HCT116 (cell line): Measurements from ENCODE around the gene RASSF7. TPM values are rescaled to one million over a fixed set of nuclear protein-coding genes. Genes with fewer than 3 reads are reported as not detected.

Experiments
- ATAC-seq: fragments of 200-7000 bp; cut with Tn5 transposase; 2 replicates; pipeline ENCODE4 v1.9.1; 2020; ENCODE audit warnings: mild to moderate bottlenecking, moderate library complexity
- BruUV-seq: library from RNA; stranded (reverse); fragments of 400-500 nt; replicated peaks from 2 replicates; lab custom pipeline; 2021; lab: Mats Ljungman, UMichigan
- CTCF ChIA-PET: fragments of 300-600 bp; sonication (Branson Sonifier 250); formaldehyde crosslinking; loops from one replicate; lab custom pipeline; 2021; ENCODE audit warnings: antibody characterized with exemption; lab: Charles Lee
- POLR2A ChIA-PET: fragments of 300-600, 350-600 bp; sonication (Branson Sonifier 250); formaldehyde crosslinking; loops from one replicate; lab custom pipeline; 2021; ENCODE audit warnings: antibody characterized with exemption; lab: Charles Lee
- RAD21 ChIA-PET, 2 experiments: fragments of 300-600 bp; sonication (Branson Sonifier 250); formaldehyde crosslinking; loops; one replicate each; lab custom pipeline; 2023; ENCODE audit warnings: low total read pairs in 2 of 2; ENCODE audit not compliant: uncharacterized antibody in 2 of 2, unreplicated experiment in 2 of 2, low non-redundant PET in 1 of 2; lab: Charles Lee
- DNase-seq: peaks from one replicate; pipeline ENCODE4 v3.0.0-alpha.2; 2010; ENCODE audit warnings: low read depth, low spot score
- H2AFZ ChIP-seq: fragments of 200-600 bp; shearing (Covaris generic), sonication (generic); 2 replicates; pipeline ENCODE4 v1.6.1; 2017; ENCODE audit warnings: low read depth, mixed run types, mixed read lengths, antibody characterized with exemption, low read length; ENCODE audit not compliant: poor library complexity, severe bottlenecking
- H3K27ac ChIP-seq: 2 replicates; pipeline ENCODE4 v1.5.1; 2012; ENCODE audit warnings: low read depth, low read length
- H3K27me3 ChIP-seq: fragments of 200-600 bp; sonication (generic); 2 replicates; pipeline ENCODE4 v1.6.1; 2016; ENCODE audit warnings: mixed run types, low read length, mixed read lengths; ENCODE audit not compliant: insufficient read depth
- H3K36me3 ChIP-seq, 2 experiments: fragments of 200-500 bp in 1 of 2; fragments of 200-600 bp in 1 of 2; sonication (Bioruptor generic) in 1 of 2; sonication (generic) in 1 of 2; 2 replicates each; pipeline versions ENCODE4 v1.5.1 to v1.6.1; 2014 to 2016; ENCODE audit warnings: low read length in 2 of 2, inconsistent platforms in 1 of 2, mixed read lengths in 1 of 2, mixed run types in 1 of 2; ENCODE audit not compliant: insufficient read depth in 2 of 2, control insufficient read depth in 1 of 2
- H3K4me1 ChIP-seq, 2 experiments: fragments of 200-600 bp in 1 of 2; sonication (generic) in 1 of 2; 2 replicates each; pipeline versions ENCODE4 v1.5.1 to v1.6.1; 2012 to 2017; ENCODE audit warnings: low read length in 2 of 2, inconsistent platforms in 1 of 2, mild to moderate bottlenecking in 1 of 2, mixed read lengths in 1 of 2, mixed run types in 1 of 2, moderate library complexity in 1 of 2; ENCODE audit not compliant: insufficient read depth in 2 of 2, control insufficient read depth in 1 of 2
- H3K4me2 ChIP-seq: fragments of 200-600 bp; sonication (generic); 2 replicates; pipeline ENCODE4 v1.6.1; 2017; ENCODE audit warnings: mixed run types, low read length, mixed read lengths
- H3K4me3 ChIP-seq, 2 experiments: fragments of 200-600 bp in 1 of 2; sonication (generic) in 1 of 2; replicated peaks in 1 of 2; 2 replicates each; pipeline ENCODE4 v1.5.1; 2011 to 2016; ENCODE audit warnings: low read length in 2 of 2, control low read depth in 1 of 2, low read depth in 1 of 2, mild to moderate bottlenecking in 1 of 2, mixed read lengths in 1 of 2, mixed run types in 1 of 2
- H3K79me2 ChIP-seq: fragments of 200-600 bp; sonication (generic); 2 replicates; pipeline ENCODE4 v1.6.1; 2017; ENCODE audit warnings: mild to moderate bottlenecking, mixed run types, low read length, moderate library complexity, mixed read lengths; ENCODE audit not compliant: insufficient read depth
- H3K9ac ChIP-seq: fragments of 200-600 bp; sonication (generic); 2 replicates; pipeline ENCODE4 v1.6.1; 2016; ENCODE audit warnings: low read length, mixed read lengths
- H3K9me2 ChIP-seq: fragments of 200-600 bp; sonication (generic), shearing (Covaris generic); 2 replicates; pipeline ENCODE4 v1.6.1; 2017; ENCODE audit warnings: mixed run types, mild to moderate bottlenecking, moderate library complexity; ENCODE audit not compliant: insufficient read depth
- H3K9me3 ChIP-seq, 2 experiments: fragments of 200-500 bp in 1 of 2; fragments of 200-600 bp in 1 of 2; sonication (Bioruptor generic) in 1 of 2; sonication (generic) in 1 of 2; 2 replicates each; pipeline ENCODE4 v1.6.1; 2014 to 2017; ENCODE audit warnings: low read length in 2 of 2, mixed read lengths in 2 of 2, inconsistent platforms in 1 of 2, low read depth in 1 of 2, mild to moderate bottlenecking in 1 of 2, mixed run types in 1 of 2, moderate library complexity in 1 of 2; ENCODE audit not compliant: control insufficient read depth in 1 of 2, insufficient read depth in 1 of 2
- H4K20me1 ChIP-seq: fragments of 200-600 bp; sonication (generic), shearing (Covaris generic); 2 replicates; pipeline ENCODE4 v1.6.1; 2017; ENCODE audit warnings: mixed run types, mild to moderate bottlenecking, moderate library complexity; ENCODE audit not compliant: insufficient read depth
- CBX3 ChIP-seq: IDR thresholded peaks from 2 replicates; pipeline ENCODE4 v1.6.1; 2012; ENCODE audit warnings: low read depth
- EGR1 ChIP-seq: IDR thresholded peaks from 2 replicates; pipeline ENCODE4 v1.6.1; 2012; ENCODE audit warnings: low read depth
- ELF1 ChIP-seq: IDR thresholded peaks from 2 replicates; pipeline ENCODE4 v1.6.1; 2012; ENCODE audit warnings: low read depth, borderline replicate concordance
- EZH2 ChIP-seq: fragments of 200-600 bp; sonication (generic); IDR thresholded peaks from 2 replicates; pipeline ENCODE4 v1.6.1; 2017; ENCODE audit warnings: antibody characterized with exemption, mixed run types
- EZH2phosphoT487 ChIP-seq: fragments of 200-600 bp; IDR thresholded peaks from 2 replicates; pipeline ENCODE4 v1.6.1; 2018; ENCODE audit warnings: antibody characterized with exemption, borderline replicate concordance
- JUND ChIP-seq: IDR thresholded peaks from 2 replicates; pipeline ENCODE4 v1.6.1; 2012
- POLR2A ChIP-seq: IDR thresholded peaks from 2 replicates; pipeline ENCODE4 v1.7.0; 2011; ENCODE audit warnings: borderline replicate concordance; ENCODE audit not compliant: insufficient read depth, insufficient read length; ENCODE audit errors: extremely low read depth
- POLR2AphosphoS5 ChIP-seq: IDR thresholded peaks from 2 replicates; pipeline ENCODE4 v1.6.1; 2011; ENCODE audit warnings: mild to moderate bottlenecking, low read depth, low read length, moderate library complexity
- SIN3A ChIP-seq: IDR thresholded peaks from 2 replicates; pipeline ENCODE4 v1.6.1; 2012; ENCODE audit warnings: low read depth
- SP1 ChIP-seq: IDR thresholded peaks from 2 replicates; pipeline ENCODE4 v1.6.1; 2012; ENCODE audit warnings: low read depth
- SRF ChIP-seq: IDR thresholded peaks from 2 replicates; pipeline ENCODE4 v1.6.1; 2012; ENCODE audit warnings: low read depth
- TCF7L2 ChIP-seq: IDR thresholded peaks from 2 replicates; pipeline ENCODE4 v1.7.0; 2011; ENCODE audit warnings: borderline replicate concordance, inconsistent platforms; ENCODE audit not compliant: insufficient read depth, insufficient read length; ENCODE audit errors: extremely low read depth
- ZFX ChIP-seq: fragments of 450-650 bp; IDR thresholded peaks from 2 replicates; pipeline ENCODE4 v1.6.1; 2017
- ZNF274 ChIP-seq: fragments of 200-500 bp; sonication (Bioruptor generic); IDR thresholded peaks from 2 replicates; pipeline ENCODE4 v1.6.1; 2014; ENCODE audit warnings: mild to moderate bottlenecking, low read depth, low read length, inconsistent platforms
- intact Hi-C: fragments of 100-400 bp; cut with micrococcal nuclease; formaldehyde crosslinking; loops from 2 replicates; pipeline ENCODE4 v1.10.0; 2022
- total RNA-seq: library from RNA; stranded (reverse); gene quantifications from one replicate; pipeline ENCODE4 v1.2.1, GENCODE V29; 2021; ENCODE audit not compliant: unreplicated experiment
- TF ChIP-seq, protein P1 (sequence below), 3 experiments: fragments of 200-600 bp in 1 of 3; sonication (generic) in 1 of 3; IDR thresholded peaks in 2 of 3; conservative IDR thresholded peaks in 1 of 3; 2 replicates each; pipeline ENCODE4 v1.5.1; 2012 to 2017; ENCODE audit warnings: low read depth in 2 of 3, low read length in 2 of 3, antibody characterized with exemption in 1 of 3, borderline replicate concordance in 1 of 3, control low read depth in 1 of 3, mild to moderate bottlenecking in 1 of 3, mixed read lengths in 1 of 3, mixed run types in 1 of 3, moderate library complexity in 1 of 3; ENCODE audit not compliant: insufficient read depth in 1 of 3

RASSF7 gene
- total RNA-seq, 1 experiment from 2014 or later: 35.9 TPM

DNA sequence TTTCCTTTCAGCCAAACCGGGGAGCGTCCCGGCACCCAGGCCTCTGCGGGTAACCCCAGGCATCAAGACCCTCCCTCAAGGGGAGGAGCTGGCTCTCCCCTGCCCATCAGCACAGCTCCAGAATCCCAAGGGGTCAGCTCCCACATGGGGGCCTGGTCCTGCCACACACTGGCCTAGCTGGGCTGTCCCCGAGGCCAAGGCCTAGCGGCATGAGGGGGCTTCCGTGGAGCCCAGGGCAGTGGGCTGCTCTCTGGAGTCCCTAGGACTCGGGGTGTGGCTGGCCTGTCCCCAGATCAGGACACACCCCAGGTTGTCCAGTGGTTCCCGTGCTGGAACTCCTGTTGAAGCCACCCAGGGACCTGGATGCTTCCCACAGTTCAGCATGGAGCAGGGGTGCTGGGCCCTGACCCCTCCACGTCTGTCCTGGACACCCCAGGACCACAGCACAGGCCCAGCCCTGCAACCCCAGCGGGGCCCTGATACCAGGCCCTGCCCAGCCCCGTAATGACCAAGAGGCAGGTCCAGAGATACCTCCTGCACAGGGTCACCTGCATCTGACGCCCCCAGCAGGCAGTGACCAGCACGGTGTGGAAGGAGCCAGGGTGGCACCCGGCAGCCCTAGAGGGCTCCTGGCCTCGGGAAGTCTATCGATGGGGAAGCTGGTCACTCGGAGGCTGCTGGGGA is 30.9 kb upstream of the RASSF7 start:
- Histone ChIP-seq H3K79me2 (peaks cover 25% of the 10 kb centered on the region), H3K9me3 (no peaks in the 10 kb centered on the region), H3K27ac (no peak overlapping the region), H3K4me1 (peaks cover 6 to 8% of the 10 kb centered on the region in 2 experiments; a peak in 3 of 4 replicates), H3K36me3 (peaks cover 0 to 26% of the 10 kb centered on the region in 2 experiments; a peak in 2 of 4 replicates), H3K27me3 (no peaks in the 10 kb centered on the region), H3K9me2 (no peaks in the 10 kb centered on the region), H2AFZ (no peak overlapping the region), H3K9ac (no peak overlapping the region), H3K4me3 (no peak overlapping the region), H3K4me2 (no peak overlapping the region), H4K20me1 (no peaks in the 10 kb centered on the region)
- CTCF ChIA-PET: no interaction called here
- RAD21 ChIA-PET: no interaction called here
- POLR2A ChIA-PET: no interaction called here
- intact Hi-C loops: no loop called here
- TF ChIP-seq SIN3A (no peak), EZH2phosphoT487 (no peak), ZNF274 (no peak), ELF1 (no peak), EGR1 (no peak), POLR2AphosphoS5 (no peak), CBX3 (no peak), JUND (no peak)
- DNase-seq (no peak), ATAC-seq (no peak)
- no TSS peak for BruUV-seq

DNA sequence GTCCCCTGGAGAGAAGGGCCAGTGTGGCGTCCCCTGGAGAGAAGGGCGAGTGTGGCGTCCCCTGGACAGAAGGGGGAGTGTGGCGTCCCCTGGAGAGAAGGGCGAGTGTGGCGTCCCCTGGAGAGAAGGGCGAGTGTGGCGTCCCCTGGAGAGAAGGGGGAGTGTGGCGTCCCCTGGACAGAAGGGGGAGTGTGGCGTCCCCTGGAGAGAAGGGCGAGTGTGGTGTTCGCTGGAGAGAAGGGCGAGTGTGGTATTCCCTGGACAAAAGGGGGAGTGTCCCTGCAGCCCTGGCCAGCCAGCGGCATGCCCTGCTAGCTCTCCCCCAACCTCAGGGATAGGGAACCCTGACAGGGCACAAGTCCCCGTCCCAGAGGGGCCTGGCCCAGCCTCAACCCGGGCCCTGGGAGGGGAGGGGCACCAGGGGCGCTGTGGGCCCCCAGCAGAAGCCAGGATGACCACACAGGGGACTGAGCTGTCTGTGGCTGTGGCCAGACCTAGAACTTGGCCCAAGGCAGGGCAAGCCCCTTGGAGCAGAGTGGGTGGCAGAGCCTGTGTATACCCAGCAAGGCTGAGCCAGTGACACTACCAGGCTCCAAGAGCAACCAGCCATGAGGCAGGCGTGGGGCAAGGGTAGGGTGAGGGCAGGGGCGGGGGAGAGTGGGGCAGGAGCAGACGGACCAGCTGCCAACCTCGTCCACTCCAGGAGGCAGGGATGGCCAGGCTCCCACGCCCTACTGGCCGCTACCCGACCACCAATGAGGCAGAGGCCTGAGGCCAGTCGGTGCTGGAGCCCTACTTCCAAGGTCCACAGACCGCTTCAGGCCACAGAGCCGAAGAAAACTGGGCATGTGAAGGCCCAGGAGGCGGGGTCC is 29.6 kb upstream of the RASSF7 start:
- Histone ChIP-seq H2AFZ (no peak overlapping the region), H3K9me2 (no peaks in the 10 kb centered on the region), H3K4me1 (peaks cover 6 to 10% of the 10 kb centered on the region in 2 experiments; a peak in 3 of 4 replicates), H4K20me1 (no peaks in the 10 kb centered on the region), H3K4me2 (no peak overlapping the region), H3K79me2 (peaks cover 26% of the 10 kb centered on the region), H3K36me3 (peaks cover 0 to 26% of the 10 kb centered on the region in 2 experiments; a peak in 2 of 4 replicates), H3K4me3 (no peak overlapping the region), H3K27ac (no peak overlapping the region), H3K9ac (no peak overlapping the region), H3K27me3 (no peaks in the 10 kb centered on the region), H3K9me3 (no peaks in the 10 kb centered on the region)
- no peak for ATAC-seq
- CTCF ChIA-PET: no interaction called here
- TF ChIP-seq SP1: no peak
- no peak for TF ChIP-seq ZFX
- TF ChIP-seq POLR2A: no peak
- no peak for TF ChIP-seq TCF7L2
- no peak for TF ChIP-seq SRF
- TF ChIP-seq, protein P1, sequence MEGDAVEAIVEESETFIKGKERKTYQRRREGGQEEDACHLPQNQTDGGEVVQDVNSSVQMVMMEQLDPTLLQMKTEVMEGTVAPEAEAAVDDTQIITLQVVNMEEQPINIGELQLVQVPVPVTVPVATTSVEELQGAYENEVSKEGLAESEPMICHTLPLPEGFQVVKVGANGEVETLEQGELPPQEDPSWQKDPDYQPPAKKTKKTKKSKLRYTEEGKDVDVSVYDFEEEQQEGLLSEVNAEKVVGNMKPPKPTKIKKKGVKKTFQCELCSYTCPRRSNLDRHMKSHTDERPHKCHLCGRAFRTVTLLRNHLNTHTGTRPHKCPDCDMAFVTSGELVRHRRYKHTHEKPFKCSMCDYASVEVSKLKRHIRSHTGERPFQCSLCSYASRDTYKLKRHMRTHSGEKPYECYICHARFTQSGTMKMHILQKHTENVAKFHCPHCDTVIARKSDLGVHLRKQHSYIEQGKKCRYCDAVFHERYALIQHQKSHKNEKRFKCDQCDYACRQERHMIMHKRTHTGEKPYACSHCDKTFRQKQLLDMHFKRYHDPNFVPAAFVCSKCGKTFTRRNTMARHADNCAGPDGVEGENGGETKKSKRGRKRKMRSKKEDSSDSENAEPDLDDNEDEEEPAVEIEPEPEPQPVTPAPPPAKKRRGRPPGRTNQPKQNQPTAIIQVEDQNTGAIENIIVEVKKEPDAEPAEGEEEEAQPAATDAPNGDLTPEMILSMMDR (IDR thresholded peaks at IDR 0.05 in 2 of 3, conservative IDR thresholded peaks at IDR 0.05 in 1 of 3; ENCODE audit: borderline replicate concordance in 1 of 3, insufficient read depth in 1 of 3, low read depth in 2 of 3, low read length in 2 of 3): no peak
- TF ChIP-seq JUND: no peak
- no peak for TF ChIP-seq CBX3
- TF ChIP-seq EZH2: no peak
- POLR2A ChIA-PET: no interaction called here
- no peak for DNase-seq
- intact Hi-C loops: no loop called here
- no TSS peak for BruUV-seq
- RAD21 ChIA-PET: no interaction called here
